GM21737 (cell line): ENCODE measurements around the gene SMIM8.

Source experiments
- ATAC-seq: cut with Tn5 transposase; IDR thresholded peaks from one replicate; pipeline ENCODE4 v1.9.1; 2021; ENCODE audit warnings: mild to moderate bottlenecking, moderate library complexity; ENCODE audit not compliant: unreplicated experiment

SMIM8 gene

GRCh38 chr6:87384038-87384437 is 61.6 kb downstream of the SMIM8 start:
- no peak for ATAC-seq

- ATAC-seq, result no peak
These were observed 62.1 kb downstream of the SMIM8 start for GRCh38 chr6:87384449-87384848.

GRCh38 chr6:87391334-87391733 is 68.9 kb downstream of the SMIM8 start:
- no peak for ATAC-seq
